Progenitor cell of endocrine pancreas (in vitro differentiated cells): ENCODE measurements around the gene PERCC1. TPM values are rescaled to one million over a fixed set of nuclear protein-coding genes. Genes with fewer than 3 reads are reported as not detected.

Experiments used
- DNase-seq: peaks from one replicate; pipeline ENCODE4 v3.0.0; 2021; ENCODE audit warnings: low spot score; ENCODE audit not compliant: unreplicated experiment
- H3K27ac Mint-ChIP-seq: 2 replicates; pipeline ENCODE4 v1.8.0; 2021; ENCODE audit warnings: mild to moderate bottlenecking, moderate library complexity, mixed read lengths
- H3K27me3 Mint-ChIP-seq: 2 replicates; pipeline ENCODE4 v1.8.0; 2021; ENCODE audit warnings: mixed read lengths
- H3K36me3 Mint-ChIP-seq: 2 replicates; pipeline ENCODE4 v1.8.0; 2022; ENCODE audit warnings: mixed read lengths; ENCODE audit not compliant: insufficient read depth
- H3K4me1 Mint-ChIP-seq: 2 replicates; pipeline ENCODE4 v1.8.0; 2021; ENCODE audit warnings: low read depth, mixed read lengths
- H3K4me3 Mint-ChIP-seq: 2 replicates; pipeline ENCODE4 v1.8.0; 2021; ENCODE audit warnings: low read depth, mild to moderate bottlenecking, moderate library complexity, mixed read lengths
- H3K9me3 Mint-ChIP-seq: 2 replicates; pipeline ENCODE4 v1.8.0; 2021; ENCODE audit warnings: low read depth, mixed read lengths
- CTCF ChIP-seq: fragments of 200-600 bp; sonication (generic); IDR thresholded peaks from one replicate; pipeline ENCODE4 v1.5.0; 2021; ENCODE audit warnings: antibody characterized with exemption, mild to moderate bottlenecking; ENCODE audit not compliant: unreplicated experiment
- total RNA-seq: library from RNA; stranded (reverse); gene quantifications from 2 replicates; pipeline ENCODE4 v1.2.1, GENCODE V29; 2021

The PERCC1 gene
- total RNA-seq, 1 donor from 2014 or later, result 7.6 TPM

DNA sequence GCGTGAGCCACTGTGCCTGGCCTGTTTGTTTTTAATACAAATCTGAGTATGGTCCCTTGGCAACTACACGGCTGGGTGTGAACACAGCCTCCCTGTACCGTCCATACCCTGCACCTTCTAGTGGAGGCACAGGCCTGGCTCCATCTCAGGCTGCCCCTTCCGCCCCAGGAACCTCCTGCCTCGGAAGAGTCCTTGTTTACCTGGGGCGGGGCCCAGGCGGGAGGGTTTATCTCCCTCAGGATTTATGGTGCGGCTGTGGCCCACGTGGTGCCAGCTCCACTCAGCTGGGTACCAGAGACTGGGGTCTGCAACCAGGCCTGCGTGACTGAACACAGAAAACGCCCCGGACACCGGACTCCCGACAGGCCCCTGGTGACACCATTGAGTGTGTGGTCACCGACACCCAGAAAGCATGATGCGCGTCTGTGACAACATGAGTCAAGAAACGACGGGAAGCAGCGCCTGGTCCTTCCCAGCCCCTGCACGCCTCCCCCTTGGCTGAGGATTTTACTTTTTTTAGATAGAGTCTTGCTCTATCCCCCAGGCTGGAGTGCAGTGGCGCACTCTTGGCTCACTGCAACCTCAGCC lies 35.3 kb upstream of the PERCC1 start:
- H3K4me3 Mint-ChIP-seq, result no peak overlapping the region
- DNase-seq, result no peak
- H3K9me3 Mint-ChIP-seq, result no peaks in the 10 kb centered on the region
- no peak overlapping the region for H3K27ac Mint-ChIP-seq
- no peaks in the 10 kb centered on the region for H3K27me3 Mint-ChIP-seq
- peaks cover 10% of the 10 kb centered on the region for H3K36me3 Mint-ChIP-seq
- no peak for TF ChIP-seq CTCF
- no peaks in the 10 kb centered on the region for H3K4me1 Mint-ChIP-seq

DNA sequence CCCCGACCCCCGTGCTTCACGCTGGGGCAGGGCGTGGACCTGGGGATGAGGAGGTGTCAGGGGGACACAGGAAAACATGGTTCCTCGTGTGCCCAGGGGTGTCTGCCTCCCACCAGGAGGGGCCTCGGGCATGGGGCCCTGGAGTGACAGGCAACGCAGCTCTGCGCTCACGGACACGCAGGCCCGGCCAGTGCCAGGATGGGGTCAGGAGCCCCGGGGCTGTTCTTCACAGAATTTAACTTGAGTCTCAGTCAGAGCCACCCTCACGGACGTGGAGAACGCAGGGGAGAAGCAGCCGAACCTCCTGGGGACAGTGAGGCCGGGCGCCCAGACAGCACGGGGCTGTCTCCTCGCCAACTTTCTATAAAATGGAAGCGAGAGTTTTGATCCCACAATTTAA lies 33.1 kb upstream of the PERCC1 start:
- DNase-seq, result no peak

GRCh38 chr16:1398351-1398750 lies 32.5 kb upstream of the PERCC1 start:
- no peak for TF ChIP-seq CTCF
- H3K4me1 Mint-ChIP-seq, result no peaks in the 10 kb centered on the region
- H3K36me3 Mint-ChIP-seq, result peaks cover 8% of the 10 kb centered on the region
- no peaks in the 10 kb centered on the region for H3K27me3 Mint-ChIP-seq
- no peak for DNase-seq
- H3K4me3 Mint-ChIP-seq, result no peak overlapping the region
- H3K27ac Mint-ChIP-seq, result no peak overlapping the region
- no peaks in the 10 kb centered on the region for H3K9me3 Mint-ChIP-seq

More for the DNA sequence above, 33.1 kb upstream of the PERCC1 start:
- Mint-ChIP-seq H3K9me3 (no peaks in the 10 kb centered on the region), H3K4me3 (no peak overlapping the region), H3K4me1 (no peaks in the 10 kb centered on the region), H3K27me3 (no peaks in the 10 kb centered on the region), H3K27ac (no peak overlapping the region), H3K36me3 (peaks cover 9% of the 10 kb centered on the region)
- TF ChIP-seq CTCF, result no peak

DNA sequence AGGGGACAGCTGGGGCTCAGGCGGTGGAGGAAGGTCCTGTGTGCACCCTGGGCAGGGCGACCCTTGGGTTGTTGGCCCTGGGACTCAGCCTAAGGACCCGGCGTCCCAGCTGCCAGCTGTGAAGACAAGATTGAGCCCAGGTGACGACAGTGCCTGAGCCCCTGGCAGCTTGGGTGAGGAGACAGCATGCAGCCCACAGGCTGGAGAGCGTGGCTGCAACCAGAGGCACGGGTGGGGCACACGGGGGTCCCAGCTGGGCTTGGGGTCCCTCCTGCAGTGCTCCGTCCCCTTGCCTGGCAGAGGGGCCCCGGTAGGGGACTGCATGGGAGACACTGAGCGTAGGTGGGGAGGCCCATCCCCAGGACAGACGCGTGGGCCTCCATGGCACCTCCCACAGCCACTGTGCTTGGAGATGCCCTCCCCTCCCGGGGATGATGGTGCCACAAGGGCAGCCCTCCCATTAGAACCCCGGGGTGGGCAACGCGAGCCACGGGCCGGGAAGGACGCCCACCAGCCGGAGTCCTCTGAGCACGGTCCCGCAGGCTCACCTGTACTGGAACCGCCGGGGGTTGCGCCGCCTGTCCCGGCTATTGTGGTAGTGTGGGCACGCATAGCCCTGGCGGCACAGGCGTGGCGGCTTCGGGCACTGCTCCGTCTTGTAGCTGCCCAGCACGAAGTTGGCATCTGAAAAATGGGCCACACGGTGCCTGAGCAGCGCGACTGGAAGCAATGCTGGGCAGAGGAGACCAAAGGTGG lies 31.9 kb upstream of the PERCC1 start:
- no peak for DNase-seq
- H3K9me3 Mint-ChIP-seq, result no peaks in the 10 kb centered on the region
- H3K27me3 Mint-ChIP-seq, result no peaks in the 10 kb centered on the region
- no peak overlapping the region for H3K27ac Mint-ChIP-seq
- peaks cover 10% of the 10 kb centered on the region for H3K36me3 Mint-ChIP-seq
- no peak for TF ChIP-seq CTCF
- H3K4me1 Mint-ChIP-seq, result no peaks in the 10 kb centered on the region
- no peak overlapping the region for H3K4me3 Mint-ChIP-seq

DNA sequence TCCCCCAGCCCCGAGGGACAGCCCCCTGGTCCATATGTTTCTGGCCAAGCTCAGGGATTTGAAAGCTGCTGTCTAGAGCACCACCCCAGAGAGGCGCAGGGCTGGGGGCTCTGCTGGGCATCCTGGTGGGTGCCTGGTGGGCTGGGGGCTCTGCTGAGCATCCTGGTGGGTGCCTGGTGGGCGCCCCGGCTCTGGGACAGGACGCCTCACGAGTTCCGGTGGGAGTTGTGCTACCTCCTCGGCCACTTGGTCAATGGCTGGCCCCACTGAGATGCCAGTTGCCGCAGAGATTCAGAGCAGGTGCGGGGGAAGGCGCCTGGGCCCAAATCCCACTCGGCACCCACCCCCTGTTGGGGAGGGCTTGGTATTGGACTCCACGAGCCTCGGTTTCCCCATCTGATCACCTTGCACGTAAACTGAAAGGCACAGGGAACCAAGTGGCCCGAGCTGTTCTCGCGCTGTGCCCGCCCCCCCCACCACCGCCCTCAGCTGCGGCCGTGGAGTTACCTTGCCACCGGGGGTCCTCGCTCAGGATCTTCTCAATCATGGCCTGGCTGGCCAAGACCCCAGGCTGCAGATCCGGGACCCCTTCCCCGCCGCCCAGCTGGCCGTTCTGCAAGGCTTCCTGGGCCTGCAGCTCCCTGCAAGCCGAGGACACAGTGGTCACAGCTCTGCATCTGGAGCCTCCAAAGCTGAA lies 29.7 kb upstream of the PERCC1 start:
- Mint-ChIP-seq H3K27me3 (no peaks in the 10 kb centered on the region), H3K4me3 (no peak overlapping the region), H3K4me1 (no peaks in the 10 kb centered on the region), H3K36me3 (peaks cover 10% of the 10 kb centered on the region), H3K9me3 (no peaks in the 10 kb centered on the region), H3K27ac (no peak overlapping the region)
- TF ChIP-seq CTCF, result no peak
- DNase-seq, result no peak
